Neural progenitor cell (in vitro differentiated cells): Measurements from ENCODE around the gene UQCRC2.

Source experiments
- CTCF ChIP-seq: fragments of 200-600 bp; sonication (generic); IDR thresholded peaks from 2 replicates; pipeline ENCODE4 v1.5.1; 2017; ENCODE audit warnings: antibody characterized with exemption, mild to moderate bottlenecking
- EZH2 ChIP-seq: fragments of 200-600 bp; sonication (generic); IDR thresholded peaks from 2 replicates; pipeline ENCODE4 v1.6.1; 2017; ENCODE audit warnings: antibody characterized with exemption, mild to moderate bottlenecking, moderate library complexity
- EZH2phosphoT487 ChIP-seq: fragments of 200-600 bp; sonication (generic); IDR thresholded peaks from 2 replicates; pipeline ENCODE4 v1.6.1; 2017; ENCODE audit warnings: antibody characterized with exemption

- no peak for TF ChIP-seq CTCF
- TF ChIP-seq EZH2phosphoT487 = no peak
- no peak for TF ChIP-seq EZH2
Observed at GRCh38 chr16:21990381-21990944, 37.3 kb downstream of the UQCRC2 start.
